Central memory CD8-positive, alpha-beta T cell (primary cell): ENCODE measurements around the gene EPX.

Experiments
- ATAC-seq: fragments of 150-1000 bp; cut with Tn5 transposase; replicated peaks from 2 replicates; pipeline ENCODE4 v1.10.0; 2022; ENCODE audit warnings: mild to moderate bottlenecking, moderate FRiP score, moderate number of reproducible peaks; ENCODE audit not compliant: poor library complexity, severe bottlenecking; ENCODE audit errors: extremely low read depth
- DNase-seq, 2 donors: peaks; one replicate each; pipeline ENCODE4 v3.0.0; 2021; ENCODE audit warnings: low spot score in 2 of 2
- H3K27ac Mint-ChIP-seq: one replicate; pipeline ENCODE4 v1.8.0; 2022; ENCODE audit warnings: low read depth, mild to moderate bottlenecking, moderate library complexity, mixed read lengths
- H3K27me3 Mint-ChIP-seq: one replicate; pipeline ENCODE4 v1.8.0; 2022; ENCODE audit warnings: mixed read lengths
- H3K36me3 Mint-ChIP-seq: one replicate; pipeline ENCODE4 v1.8.0; 2022; ENCODE audit warnings: mild to moderate bottlenecking, moderate library complexity, mixed read lengths; ENCODE audit not compliant: insufficient read depth
- H3K4me1 Mint-ChIP-seq: one replicate; pipeline ENCODE4 v1.8.0; 2022; ENCODE audit warnings: mixed read lengths
- H3K4me3 Mint-ChIP-seq: one replicate; pipeline ENCODE4 v1.8.0; 2022; ENCODE audit warnings: mild to moderate bottlenecking, moderate library complexity, mixed read lengths
- H3K9me3 Mint-ChIP-seq: one replicate; pipeline ENCODE4 v1.8.0; 2022; ENCODE audit warnings: mixed read lengths

Gene EPX

DNA sequence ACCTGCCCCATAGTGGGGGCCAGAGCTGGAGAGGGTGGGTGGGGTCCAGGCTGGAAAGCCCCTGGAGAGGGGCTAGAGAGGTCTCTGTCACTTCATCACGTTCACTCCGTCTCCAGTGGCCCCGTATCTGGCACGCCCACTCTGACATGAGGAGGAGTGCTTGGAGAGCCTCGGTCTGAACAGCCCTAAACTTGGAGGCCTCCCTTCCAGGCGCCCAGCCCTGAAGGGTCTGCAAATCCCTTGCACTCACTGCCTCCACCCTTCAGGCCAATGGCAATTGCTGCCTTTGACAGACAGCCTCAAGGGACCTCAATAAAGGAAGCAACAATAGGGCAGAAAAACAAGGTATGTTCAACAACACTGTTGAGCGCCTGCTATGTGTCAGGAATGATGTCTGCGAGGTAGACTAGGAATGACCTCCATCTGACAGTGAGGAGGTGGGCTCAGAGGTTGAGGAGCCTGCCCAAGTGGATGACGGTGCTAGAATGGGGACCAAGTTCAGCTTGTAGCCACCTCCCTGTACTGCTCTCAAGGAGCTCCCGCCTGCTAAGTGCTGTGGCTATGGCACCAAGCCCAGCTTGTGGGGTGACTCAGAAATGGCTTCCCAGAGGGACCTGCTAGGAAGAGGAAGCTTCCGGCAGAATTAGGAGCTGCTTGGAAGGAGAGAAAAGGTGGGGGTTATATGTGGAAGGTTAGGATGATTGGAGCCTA, 2.9 kb upstream of the EPX start:
- ATAC-seq (no peak), DNase-seq (no peak)
- Mint-ChIP-seq H3K4me1 (peaks cover 10% of the 10 kb centered on the region), H3K27me3 (peaks cover 41% of the 10 kb centered on the region), H3K27ac (no peak overlapping the region), H3K36me3 (no peaks in the 10 kb centered on the region), H3K4me3 (no peak overlapping the region), H3K9me3 (no peaks in the 10 kb centered on the region)

DNA sequence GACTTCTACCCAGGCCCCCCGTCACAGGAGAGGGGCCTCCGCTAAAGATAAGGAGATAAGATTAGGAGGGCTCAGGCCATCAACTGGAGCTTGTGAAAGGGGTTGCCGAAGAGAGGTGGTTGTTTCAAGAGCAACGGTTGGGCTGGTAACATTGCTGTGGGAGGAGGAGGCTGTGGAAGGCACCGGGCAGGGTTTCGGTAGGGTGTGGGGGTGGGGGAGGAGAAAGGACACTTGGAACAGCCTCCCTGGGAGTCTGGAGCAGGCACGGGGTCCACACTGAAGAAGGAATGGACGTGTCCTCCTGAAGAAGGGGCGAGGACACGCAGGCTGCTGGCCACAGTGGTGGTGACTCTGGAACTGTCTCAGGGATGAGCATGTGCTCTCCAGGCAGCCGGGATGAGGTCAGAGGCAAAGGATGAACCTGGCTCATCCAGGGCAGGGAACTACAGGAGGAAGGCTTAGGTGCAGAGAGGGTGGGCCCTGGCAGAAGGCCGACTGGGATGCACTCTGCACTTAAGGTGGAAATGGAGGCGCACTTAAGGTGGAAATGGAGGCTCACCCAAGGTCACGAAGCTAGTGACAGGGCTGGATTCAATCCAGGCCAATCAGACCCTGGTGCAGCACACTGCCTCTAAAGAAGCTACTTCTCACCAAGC, 1.2 kb upstream of the EPX start:
- Mint-ChIP-seq H3K27me3 (peaks cover 42% of the 10 kb centered on the region), H3K27ac (no peak overlapping the region), H3K36me3 (no peaks in the 10 kb centered on the region), H3K4me1 (peaks cover 5% of the 10 kb centered on the region), H3K4me3 (no peak overlapping the region), H3K9me3 (no peaks in the 10 kb centered on the region)
- ATAC-seq (no peak), DNase-seq (no peak)

DNA sequence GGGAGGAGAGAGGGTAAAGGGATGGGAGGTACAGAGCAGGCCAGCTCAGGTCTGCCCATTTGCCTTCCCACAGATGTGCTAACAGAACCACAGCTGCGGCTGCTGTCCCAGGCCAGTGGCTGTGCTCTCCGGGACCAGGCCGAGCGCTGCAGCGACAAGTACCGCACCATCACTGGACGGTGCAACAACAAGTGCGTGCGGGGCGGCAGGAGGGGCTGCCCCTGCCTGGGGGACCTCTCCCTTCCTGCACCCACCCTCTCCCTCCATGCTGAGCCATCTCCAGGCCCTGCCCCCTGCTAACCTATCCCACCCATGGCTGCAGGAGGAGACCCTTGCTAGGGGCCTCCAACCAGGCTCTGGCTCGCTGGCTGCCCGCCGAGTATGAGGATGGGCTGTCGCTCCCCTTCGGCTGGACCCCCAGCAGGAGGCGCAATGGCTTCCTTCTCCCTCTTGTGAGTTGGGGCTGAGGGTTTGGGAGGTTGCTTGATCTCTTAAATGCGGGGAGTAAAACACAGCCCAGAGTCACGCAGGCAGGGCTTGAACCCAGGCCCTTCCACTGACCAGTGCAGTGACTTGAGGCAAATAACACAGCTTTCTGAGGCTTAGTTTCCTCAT, 1.2 kb downstream of the EPX start:
- no peak for ATAC-seq
- Mint-ChIP-seq H3K27ac (no peak overlapping the region), H3K4me3 (no peak overlapping the region), H3K4me1 (peaks cover 5% of the 10 kb centered on the region), H3K36me3 (no peaks in the 10 kb centered on the region), H3K27me3 (peaks cover 47% of the 10 kb centered on the region), H3K9me3 (no peaks in the 10 kb centered on the region)
- no peak for DNase-seq

DNA sequence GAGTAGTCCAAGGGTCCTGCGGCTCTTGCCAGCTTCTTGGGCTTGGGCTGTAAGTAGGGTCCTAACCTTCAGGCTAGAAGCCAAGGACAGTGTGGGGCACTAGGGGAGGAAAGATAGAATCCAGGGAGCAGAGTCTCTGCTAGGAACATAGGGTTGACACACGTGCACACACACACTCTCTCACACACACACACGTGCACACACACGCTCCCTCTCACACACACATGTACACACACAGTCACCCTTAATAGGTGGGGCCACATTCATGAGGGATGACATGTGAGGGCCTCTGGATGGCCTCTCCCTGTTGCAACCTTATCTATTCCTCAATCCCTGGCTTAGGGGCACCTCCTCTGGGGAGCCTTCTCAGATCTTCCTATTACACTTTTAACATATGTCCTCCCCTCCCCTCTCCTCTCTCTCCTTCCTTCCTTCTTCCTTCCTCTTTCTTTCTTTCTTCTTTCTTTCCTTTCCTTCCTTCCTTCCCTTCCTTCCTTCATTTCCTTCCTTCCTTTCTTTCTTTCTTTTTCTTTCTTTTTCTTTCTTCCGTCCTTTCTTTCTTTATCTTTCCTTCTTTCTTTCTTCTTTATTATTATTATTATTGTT, 3.1 kb downstream of the EPX start:
- H3K36me3 Mint-ChIP-seq, result no peaks in the 10 kb centered on the region
- no peak overlapping the region for H3K27ac Mint-ChIP-seq
- no peak overlapping the region for H3K4me3 Mint-ChIP-seq
- no peaks in the 10 kb centered on the region for H3K9me3 Mint-ChIP-seq
- ATAC-seq, result no peak
- H3K4me1 Mint-ChIP-seq, result peaks cover 13% of the 10 kb centered on the region
- DNase-seq, result no peak
- peaks cover 50% of the 10 kb centered on the region for H3K27me3 Mint-ChIP-seq

DNA sequence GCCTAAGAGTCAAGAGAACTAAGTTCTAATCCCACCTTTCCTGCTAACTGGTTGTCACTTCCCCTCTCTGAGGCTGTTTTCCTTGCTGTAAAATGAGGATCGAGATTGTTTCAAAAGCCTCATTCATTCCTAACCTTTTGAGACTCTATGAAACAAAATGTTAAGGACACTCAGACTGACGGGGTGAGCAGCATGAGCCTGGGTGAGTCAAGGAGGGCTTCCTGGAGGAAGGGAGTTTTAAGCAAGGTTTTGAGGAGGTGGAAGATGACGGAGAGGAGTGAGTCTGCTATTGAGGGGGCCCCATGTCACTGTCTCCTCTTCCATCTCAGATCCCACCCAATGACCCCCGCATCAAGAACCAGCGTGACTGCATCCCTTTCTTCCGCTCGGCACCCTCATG, 4.1 kb downstream of the EPX start:
- Mint-ChIP-seq H3K9me3 (no peaks in the 10 kb centered on the region), H3K36me3 (no peaks in the 10 kb centered on the region), H3K4me1 (peaks cover 8% of the 10 kb centered on the region), H3K27me3 (peaks cover 42% of the 10 kb centered on the region), H3K27ac (no peak overlapping the region), H3K4me3 (no peak overlapping the region)
- DNase-seq (no peak), ATAC-seq (no peak)

DNA sequence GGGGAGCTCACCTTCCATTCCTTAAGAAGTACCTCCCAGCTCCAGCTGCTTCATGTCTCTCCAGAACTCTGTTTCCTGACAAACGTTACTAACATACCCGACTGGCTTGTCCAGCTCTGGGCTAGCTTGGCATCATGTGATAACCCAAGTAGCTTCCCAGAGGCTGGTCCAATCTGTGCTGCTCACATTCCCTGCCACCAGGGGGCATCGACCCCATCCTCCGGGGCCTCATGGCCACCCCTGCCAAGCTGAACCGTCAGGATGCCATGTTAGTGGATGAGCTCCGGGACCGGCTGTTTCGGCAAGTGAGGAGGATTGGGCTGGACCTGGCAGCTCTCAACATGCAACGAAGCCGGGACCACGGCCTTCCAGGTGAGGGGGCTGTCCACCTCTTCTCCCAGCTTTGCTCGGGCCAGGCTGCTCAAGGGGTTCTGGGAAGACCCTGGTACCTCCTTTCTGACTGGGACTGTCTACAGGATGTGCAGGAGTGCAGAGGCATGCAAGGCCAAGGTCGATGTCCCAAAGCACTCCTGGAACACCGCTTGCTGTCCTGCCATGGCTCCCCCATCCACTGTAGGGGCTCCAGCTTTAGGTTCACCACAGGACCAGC, 7.6 kb downstream of the EPX start:
- peaks cover 1% of the 10 kb centered on the region for H3K36me3 Mint-ChIP-seq

DNA sequence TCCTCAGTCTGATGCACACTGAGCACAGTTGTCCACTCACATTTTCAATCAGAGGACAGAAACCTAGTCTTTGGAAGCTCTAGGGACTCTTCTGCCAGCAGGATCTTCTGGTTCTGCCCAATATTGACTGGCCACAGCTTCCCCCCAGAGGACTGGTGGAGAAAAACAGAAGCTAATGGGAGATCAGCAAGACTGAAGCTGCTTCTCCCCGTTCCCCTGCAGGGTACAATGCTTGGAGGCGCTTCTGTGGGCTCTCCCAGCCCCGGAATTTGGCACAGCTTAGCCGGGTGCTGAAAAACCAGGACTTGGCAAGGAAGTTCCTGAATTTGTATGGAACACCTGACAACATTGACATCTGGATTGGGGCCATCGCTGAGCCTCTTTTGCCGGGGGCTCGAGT, 10.3 kb downstream of the EPX start:
- peaks cover 8% of the 10 kb centered on the region for H3K4me1 Mint-ChIP-seq
- H3K36me3 Mint-ChIP-seq, result peaks cover 4% of the 10 kb centered on the region
- ATAC-seq (no peak), DNase-seq (no peak)
- H3K27me3 Mint-ChIP-seq, result peaks cover 26% of the 10 kb centered on the region
- no peak overlapping the region for H3K27ac Mint-ChIP-seq
- H3K4me3 Mint-ChIP-seq, result no peak overlapping the region
- no peaks in the 10 kb centered on the region for H3K9me3 Mint-ChIP-seq

More for the DNA sequence above, 7.6 kb downstream of the EPX start:
- H3K27me3 Mint-ChIP-seq, result peaks cover 42% of the 10 kb centered on the region
- peak; percentile 58 for ATAC-seq
- no peaks in the 10 kb centered on the region for H3K9me3 Mint-ChIP-seq
- peaks cover 8% of the 10 kb centered on the region for H3K4me1 Mint-ChIP-seq
- no peak overlapping the region for H3K4me3 Mint-ChIP-seq
- H3K27ac Mint-ChIP-seq, result no peak overlapping the region
- peak; percentile 28 to 35 for DNase-seq

DNA sequence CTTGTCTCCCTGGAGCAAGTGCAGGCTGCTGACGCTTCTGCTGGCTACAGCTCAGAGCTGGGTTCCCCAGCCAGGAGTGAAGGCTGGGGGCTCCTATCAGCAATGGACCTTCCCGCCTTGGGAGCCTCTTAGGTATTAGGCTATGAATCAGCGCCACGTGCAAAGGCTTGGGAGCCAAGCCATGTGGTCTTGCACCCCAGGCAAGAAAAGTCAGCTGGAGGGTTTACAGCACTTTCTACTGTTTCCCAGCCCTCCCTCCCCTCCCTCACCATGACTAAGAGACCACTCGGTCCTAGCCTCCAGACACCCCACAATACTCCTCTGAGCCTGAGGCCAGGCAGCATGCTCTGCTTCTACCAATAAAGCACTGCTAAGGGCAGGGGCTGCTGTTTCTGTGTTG, 12.3 kb downstream of the EPX start:
- H3K4me3 Mint-ChIP-seq, result no peak overlapping the region
- no peaks in the 10 kb centered on the region for H3K9me3 Mint-ChIP-seq
- no peak for ATAC-seq

DNA sequence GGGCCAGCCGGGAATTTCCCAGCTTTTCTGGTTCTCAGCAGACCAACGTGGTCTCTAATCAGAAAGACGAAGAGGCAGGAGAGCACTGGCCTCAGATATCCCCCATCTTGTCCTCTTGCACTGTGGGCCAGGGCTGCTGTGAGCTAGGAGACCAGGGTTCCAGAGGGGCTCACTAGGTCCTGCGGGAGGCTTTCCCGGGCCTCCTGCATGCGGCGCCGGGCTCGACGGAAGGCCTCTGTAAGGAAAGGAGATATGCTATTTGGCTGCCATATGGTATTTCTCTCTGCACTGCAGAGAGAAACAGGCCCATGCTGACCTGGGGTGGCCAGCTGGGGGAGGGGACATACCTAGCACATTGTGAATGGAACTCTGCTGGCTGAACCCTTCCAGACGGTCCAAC, 13.4 kb downstream of the EPX start:
- DNase-seq (no peak), ATAC-seq (no peak)
- Mint-ChIP-seq H3K36me3 (peaks cover 11% of the 10 kb centered on the region), H3K27ac (no peak overlapping the region), H3K4me1 (no peaks in the 10 kb centered on the region), H3K4me3 (no peak overlapping the region), H3K9me3 (no peaks in the 10 kb centered on the region), H3K27me3 (no peaks in the 10 kb centered on the region)

More for the DNA sequence above, 12.3 kb downstream of the EPX start:
- no peak for DNase-seq
- Mint-ChIP-seq H3K36me3 (peaks cover 6% of the 10 kb centered on the region), H3K27me3 (peaks cover 6% of the 10 kb centered on the region), H3K4me1 (peaks cover 7% of the 10 kb centered on the region), H3K27ac (no peak overlapping the region)

DNA sequence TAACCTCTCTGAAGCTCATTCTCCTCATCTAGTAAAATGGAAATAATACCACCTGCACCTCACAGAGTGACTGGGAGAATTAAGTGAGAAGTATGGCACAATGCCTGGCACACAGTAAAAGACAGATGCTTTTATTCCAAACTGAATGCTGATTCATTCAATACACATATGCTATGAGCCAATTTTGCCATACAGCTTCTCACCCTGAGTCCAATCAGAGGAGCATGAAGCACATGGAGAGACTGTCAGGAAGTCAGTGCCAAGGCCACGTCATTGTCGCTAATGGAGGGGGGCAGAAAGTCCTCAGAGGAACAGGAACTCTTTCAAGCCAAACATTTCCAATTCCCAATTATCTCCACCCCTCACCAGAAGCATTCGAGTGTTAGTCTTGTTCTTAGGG, 14.9 kb downstream of the EPX start:
- no peaks in the 10 kb centered on the region for H3K27me3 Mint-ChIP-seq
- no peak for DNase-seq

DNA sequence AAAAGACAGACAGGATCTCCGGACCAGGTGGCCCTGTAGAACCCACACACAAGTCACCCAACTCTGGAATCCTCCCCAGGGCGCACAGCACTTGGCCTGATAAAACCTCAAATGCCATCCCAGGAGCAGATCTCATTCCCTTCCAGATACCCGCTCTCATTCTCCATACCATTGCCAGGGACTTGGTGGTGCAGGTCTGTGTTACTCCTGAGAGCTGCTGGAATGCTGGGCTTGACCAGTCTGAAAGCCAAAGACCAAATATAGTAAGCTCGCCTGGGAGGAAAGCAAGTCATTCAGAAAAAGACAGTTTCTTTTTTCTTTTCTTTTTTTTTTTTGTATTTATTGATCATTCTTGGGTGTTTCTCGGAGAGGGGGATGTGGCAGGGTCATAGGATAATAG, 15.8 kb downstream of the EPX start:
- Mint-ChIP-seq H3K4me3 (no peak overlapping the region), H3K27ac (no peak overlapping the region), H3K4me1 (no peaks in the 10 kb centered on the region), H3K36me3 (peaks cover 16% of the 10 kb centered on the region), H3K27me3 (no peaks in the 10 kb centered on the region), H3K9me3 (no peaks in the 10 kb centered on the region)
- DNase-seq (no peak), ATAC-seq (no peak)

More for the DNA sequence above, 14.9 kb downstream of the EPX start:
- Mint-ChIP-seq H3K4me1 (no peaks in the 10 kb centered on the region), H3K4me3 (no peak overlapping the region), H3K9me3 (no peaks in the 10 kb centered on the region), H3K27ac (no peak overlapping the region), H3K36me3 (peaks cover 13% of the 10 kb centered on the region)
- ATAC-seq, result no peak

DNA sequence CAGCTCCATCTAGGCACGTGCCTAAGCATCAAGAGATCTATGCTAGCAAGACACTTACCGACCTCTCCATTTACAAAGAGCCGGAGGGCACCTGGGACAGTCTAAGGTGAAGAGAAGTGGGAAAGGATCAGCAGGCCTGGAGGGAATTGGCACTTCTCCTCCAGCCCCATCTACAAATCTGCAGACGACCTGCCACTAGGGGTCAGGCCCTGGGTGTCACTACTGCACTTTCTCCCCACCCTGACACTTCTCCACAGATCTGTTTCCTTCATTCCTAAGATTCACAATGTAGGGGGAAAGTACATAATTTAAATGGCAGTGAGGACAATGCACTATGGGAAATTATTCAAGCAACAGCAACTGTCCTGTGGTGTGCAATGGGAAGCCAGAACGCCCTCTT, 18.4 kb downstream of the EPX start:
- no peak for ATAC-seq
- Mint-ChIP-seq H3K9me3 (no peaks in the 10 kb centered on the region), H3K4me3 (no peak overlapping the region), H3K36me3 (peaks cover 19% of the 10 kb centered on the region), H3K27ac (no peak overlapping the region), H3K4me1 (no peaks in the 10 kb centered on the region), H3K27me3 (no peaks in the 10 kb centered on the region)
- DNase-seq, result no peak
